Epidermal melanocyte (primary cell): ENCODE data around the gene SDHAF3.

Experiments
- DNase-seq: peaks from one replicate; pipeline ENCODE4 v3.0.0; 2011; ENCODE audit warnings: low spot score; ENCODE audit not compliant: insufficient read length

The SDHAF3 gene

GRCh38 chr7:97215556-97215955, 98.1 kb downstream of the SDHAF3 start:
- DNase-seq = no peak

DNA sequence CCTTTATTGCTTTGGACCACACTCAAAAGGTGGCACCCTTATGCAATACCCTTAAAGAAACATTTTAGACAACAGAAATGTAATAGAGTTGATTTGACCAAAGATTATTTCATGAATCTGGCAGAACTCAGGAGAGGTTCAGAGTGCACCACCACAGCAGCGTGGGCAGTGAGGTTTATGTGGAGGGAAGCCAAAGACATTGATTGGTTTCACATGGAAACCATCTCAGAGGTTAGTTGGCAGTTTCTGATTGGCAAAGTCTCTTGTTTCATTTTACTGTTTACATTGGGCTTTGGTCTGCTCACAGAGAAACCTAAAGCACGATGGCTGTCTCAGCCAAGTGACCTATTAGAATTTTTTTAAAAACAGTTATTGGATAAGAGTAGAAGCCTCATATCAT, 101.3 kb downstream of the SDHAF3 start:
- DNase-seq = no peak

DNA sequence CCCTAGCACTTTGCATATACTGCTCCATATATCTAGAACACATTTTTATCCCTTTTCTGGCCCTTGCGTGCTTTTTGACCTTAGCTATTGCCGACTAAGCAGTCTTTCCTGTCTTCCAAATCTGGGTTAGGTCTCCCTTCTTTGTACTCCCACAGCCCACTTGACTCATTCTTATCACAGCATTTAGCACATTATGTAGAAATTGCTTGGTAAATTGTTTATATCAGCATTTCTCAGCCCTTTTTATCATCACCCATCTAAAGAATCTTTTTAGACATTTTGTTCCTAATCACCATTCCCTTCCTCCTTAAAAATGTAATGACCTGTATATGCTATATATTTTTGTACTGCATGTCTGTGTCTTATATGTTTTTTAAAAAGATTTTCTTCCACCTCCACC, 101.7 kb downstream of the SDHAF3 start:
- no peak for DNase-seq

GRCh38 chr7:97224316-97224715, 106.8 kb downstream of the SDHAF3 start:
- no peak for DNase-seq

DNA sequence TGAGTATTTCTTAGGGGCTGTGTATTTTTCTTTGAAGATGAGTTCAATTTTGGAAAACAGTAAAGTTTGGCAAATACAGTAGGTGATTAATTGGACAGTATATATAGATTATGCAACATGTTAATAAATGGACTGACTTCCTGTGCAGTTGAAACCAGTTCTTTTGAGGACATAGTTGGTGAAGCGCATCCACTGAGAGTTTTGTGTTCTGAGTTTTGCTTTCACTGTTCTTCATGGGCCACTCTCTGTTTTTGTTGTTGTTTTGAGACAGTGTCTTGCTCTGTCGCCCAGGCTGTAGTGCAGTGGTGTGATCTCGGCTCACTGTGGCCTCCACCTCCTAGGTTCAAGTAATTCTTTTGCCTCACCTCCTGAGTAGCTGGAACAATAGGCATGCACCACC, 109.0 kb downstream of the SDHAF3 start:
- DNase-seq = no peak
